Measurements from ENCODE around the gene METTL4.

Gene METTL4

GRCh38 chr18:2518473-2518872 lies 52.8 kb downstream of the METTL4 start:
- DNase-seq (ENCODE audit: low spot score): no peak

DNA sequence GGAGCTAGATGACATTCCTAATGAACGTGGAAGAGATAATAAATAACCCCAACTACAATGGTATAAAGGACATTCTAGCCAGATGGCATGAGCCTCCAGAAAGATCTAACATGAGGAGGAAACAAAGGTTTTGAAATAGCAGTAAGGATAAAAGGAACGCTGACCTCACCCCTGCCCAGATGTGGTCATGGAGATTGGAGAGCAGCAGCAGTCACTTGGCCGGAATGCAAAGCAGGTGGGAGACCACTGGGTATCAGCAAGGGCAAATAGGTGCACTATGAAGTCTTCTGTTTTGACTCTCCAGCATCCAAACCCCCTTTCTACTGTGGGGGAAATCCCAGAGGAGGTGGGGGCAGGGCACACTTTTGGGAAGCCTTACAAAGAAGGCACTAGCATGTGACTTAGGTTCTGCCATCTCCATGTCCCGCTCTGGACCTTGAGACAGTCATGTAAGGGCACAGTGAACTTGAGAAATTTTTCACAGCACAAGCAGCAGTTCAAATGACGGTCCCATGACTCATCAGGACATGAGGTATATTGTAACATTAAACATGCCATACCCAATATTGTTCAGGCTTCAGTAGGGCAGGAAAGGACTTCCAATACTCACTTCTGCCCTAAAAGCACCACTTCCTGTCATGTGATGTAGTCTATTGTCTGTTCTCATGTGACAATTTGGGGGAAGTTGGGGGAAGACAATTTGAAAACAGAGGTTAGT lies 55.2 kb downstream of the METTL4 start:
- peak; percentile 40 for DNase-seq (ENCODE audit: low spot score)

- peak; percentile 37 for DNase-seq (ENCODE audit: low spot score)
These were observed 56.0 kb downstream of the METTL4 start for GRCh38 chr18:2515171-2515787.

- no peak for DNase-seq (ENCODE audit: low spot score)
These were observed 57.7 kb downstream of the METTL4 start for GRCh38 chr18:2513616-2514015.

DNA sequence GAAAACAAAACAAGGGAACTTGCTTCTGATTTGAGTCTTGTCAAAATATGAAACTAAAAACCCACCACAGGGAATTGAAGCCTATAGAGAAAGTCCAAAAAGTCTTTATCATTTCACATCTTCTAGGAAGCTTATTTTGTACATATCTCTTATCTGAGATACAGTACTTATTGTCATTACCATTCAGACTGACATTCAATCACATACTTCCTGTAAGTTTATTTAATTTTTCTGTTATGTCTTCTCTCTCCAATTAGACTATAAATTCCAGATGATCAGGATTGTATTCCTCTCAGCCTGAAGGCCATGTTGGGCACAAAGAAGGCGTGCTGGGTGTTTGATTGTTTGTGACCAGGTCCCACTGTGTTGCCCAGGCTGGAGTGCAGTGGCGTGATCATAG lies 59.2 kb downstream of the METTL4 start:
- DNase-seq (ENCODE audit: low spot score): no peak

DNA sequence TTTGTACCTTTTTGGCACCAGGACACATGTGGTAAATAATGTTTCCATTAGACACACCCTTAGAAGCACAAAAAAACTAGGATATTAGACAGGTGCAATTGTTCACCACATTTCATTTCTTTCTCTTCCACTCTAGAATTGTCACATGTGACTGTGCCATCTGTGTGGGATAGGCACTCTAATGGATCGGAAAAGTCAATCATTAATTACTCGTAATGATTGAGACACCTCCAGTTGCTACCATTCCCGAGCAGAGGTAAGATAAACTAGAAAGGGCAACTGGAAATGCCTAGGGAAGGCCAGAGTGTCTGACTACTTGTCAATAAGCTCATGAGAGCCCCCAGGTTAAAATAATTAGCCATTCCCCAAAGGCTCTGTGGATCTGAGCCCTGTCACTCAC lies 59.9 kb downstream of the METTL4 start:
- DNase-seq (ENCODE audit: low spot score): no peak

DNA sequence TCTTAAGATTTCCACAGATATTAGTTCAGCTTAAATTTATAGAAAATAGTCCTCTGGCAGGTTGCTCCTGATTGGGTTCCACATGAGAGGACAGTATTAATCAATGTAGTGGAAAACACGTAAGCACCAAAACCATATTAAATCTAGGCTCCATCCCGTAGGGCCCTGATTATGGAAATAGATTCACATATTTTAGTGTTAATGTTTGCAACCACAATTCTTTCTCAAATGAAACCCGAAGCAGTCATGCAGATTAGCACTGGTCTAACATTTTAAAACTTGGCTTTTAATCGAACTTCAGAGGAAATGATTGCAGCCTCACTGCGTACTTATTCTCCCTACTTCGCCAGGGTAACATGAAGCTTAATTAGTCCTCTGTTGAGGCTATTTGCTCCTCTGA lies 60.9 kb downstream of the METTL4 start:
- DNase-seq (ENCODE audit: low spot score): no peak

GRCh38 chr18:2508678-2509077 lies 62.6 kb downstream of the METTL4 start:
- DNase-seq (ENCODE audit: low spot score): no peak

DNA sequence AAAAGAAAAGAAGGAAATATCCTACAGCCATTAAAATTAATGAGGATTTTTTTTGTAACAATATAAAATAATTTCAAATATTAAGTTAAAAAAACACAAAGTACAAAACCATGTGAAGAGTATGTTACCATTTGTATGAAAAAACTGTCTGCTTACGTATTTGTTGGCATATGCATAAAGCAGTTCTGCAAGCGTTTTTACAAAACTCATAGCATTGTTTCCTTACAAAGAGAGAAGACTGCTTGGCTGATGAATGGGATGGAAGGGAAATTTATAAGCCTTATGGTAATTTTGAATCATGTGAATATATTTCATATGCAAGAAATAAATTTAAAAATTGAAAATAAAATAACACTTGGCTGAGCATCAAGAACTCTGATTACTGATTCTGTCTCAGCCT lies 63.1 kb downstream of the METTL4 start:
- DNase-seq (ENCODE audit: low spot score): no peak

DNA sequence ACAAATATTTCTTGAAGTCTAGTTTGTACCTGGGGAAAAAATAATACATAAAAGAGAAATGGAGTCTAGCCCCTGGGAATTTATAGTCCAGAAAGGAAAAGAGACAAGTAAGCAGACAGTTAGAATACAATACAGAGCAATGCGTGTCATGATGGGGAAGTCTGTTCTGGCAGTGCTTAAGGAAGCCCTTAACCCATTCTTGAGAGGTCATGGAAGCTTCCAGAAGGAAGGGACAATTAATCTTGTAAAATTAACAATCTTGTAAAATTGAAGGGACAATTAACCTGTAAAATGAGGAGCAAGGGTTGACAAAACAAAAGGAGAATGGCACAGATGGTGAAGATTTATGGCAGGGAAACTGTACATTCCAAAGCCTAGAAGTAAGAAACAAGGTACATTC lies 66.7 kb downstream of the METTL4 start:
- no peak for DNase-seq (ENCODE audit: low spot score)

GRCh38 chr18:2502880-2503279 lies 68.4 kb downstream of the METTL4 start:
- no peak for DNase-seq (ENCODE audit: low spot score)

DNA sequence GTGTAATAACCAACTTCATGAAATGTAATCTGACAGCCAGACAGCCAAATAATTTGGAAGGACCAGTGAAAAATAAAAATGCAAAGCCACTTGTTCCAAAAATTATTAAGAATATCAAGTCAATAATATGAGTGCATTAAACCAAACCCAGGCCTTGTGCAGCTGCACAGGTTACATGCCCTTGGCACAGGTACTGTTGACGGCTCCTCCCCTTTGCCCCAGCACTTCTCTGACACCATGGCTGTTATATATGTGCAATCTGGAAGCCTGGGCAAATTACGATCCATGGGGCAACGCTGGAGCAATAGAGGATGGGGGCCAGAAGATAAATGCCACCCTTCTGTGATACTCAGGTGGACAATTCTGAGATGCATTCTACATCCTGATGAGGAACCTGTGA lies 68.9 kb downstream of the METTL4 start:
- no peak for DNase-seq (ENCODE audit: low spot score)

DNA sequence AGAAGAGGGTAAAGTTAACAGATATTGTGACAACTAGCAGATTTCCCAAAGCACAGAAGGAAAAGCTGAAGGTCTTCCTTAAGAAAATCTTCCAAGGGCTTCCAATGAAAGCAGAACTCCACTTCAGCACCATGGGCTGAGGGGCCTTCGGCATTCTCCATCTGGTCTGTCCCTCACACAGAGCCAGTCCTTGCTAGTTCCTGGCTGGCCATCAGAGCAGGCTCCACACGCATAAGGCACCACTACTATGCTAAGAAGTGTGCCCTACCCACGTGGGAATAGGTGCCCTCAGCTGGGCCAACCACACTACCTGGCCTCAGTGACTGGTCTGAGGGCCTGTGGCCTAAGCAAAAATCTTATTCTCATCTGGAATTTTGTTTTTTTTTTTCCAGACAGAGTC lies 73.5 kb downstream of the METTL4 start:
- DNase-seq (ENCODE audit: low spot score): no peak

GRCh38 chr18:2495381-2495780 lies 75.9 kb downstream of the METTL4 start:
- DNase-seq (ENCODE audit: low spot score): no peak

GRCh38 chr18:2494921-2495320 lies 76.4 kb downstream of the METTL4 start:
- DNase-seq (ENCODE audit: low spot score): no peak

All from COLO829 (cell line).